ENCODE results near the gene PDE7B. TPM values are rescaled to one million over a fixed set of nuclear protein-coding genes. Genes with fewer than 3 reads are reported as not detected.

PDE7B gene
- total and polyA plus RNA-seq, 2 of the 13 experiments (the other 11 are each of a cell fraction or from before 2014, with no cell fraction given): not detected

GRCh38 chr6:135883045-135883444 is 31.5 kb downstream of the PDE7B start:
- 17% methylated on average over 2 of the region's 2 CpGs for WGBS (ENCODE audit: low lambda C conversion rate)
- Histone ChIP-seq H3K4me1 (ENCODE audit: insufficient read depth, low read length) (peaks cover 11% of the 10 kb centered on the region; the same call in 1 of the 2 replicates), H3K79me2 (ENCODE audit: insufficient read depth, low read length) (no peaks in the 10 kb centered on the region), H3K9me3 (ENCODE audit: low read length) (no peaks in the 10 kb centered on the region), H3K9ac (ENCODE audit: insufficient read depth, low read depth, low read length) (no peak overlapping the region), H3K27me3 (ENCODE audit: control insufficient read depth in 1 of 2, insufficient read depth in 2 of 2, low read length in 2 of 2) (no peaks in the 10 kb centered on the region), H3K4me3 (replicated peaks in 1 of 3; ENCODE audit: insufficient read depth in 1 of 3, low read depth in 2 of 3, low read length in 3 of 3) (no peak overlapping the region), H4K20me1 (ENCODE audit: insufficient read depth, low read length) (no peaks in the 10 kb centered on the region), H3K4me2 (ENCODE audit: low read depth, low read length) (no peak overlapping the region), H2AFZ (ENCODE audit: low read length) (no peak overlapping the region), H3K27ac (ENCODE audit: extremely low read length, insufficient read depth, low read length) (no peak overlapping the region), H3K36me3 (replicated peaks in 1 of 2; ENCODE audit: control insufficient read depth in 1 of 2, insufficient read depth in 2 of 2, low read length in 2 of 2) (no peaks in the 10 kb centered on the region)
- intact Hi-C loops (cut with micrococcal nuclease; ENCODE audit: unreplicated experiment) (no loop called here), in situ Hi-C loops (cut with HindIII; ENCODE audit: extremely low pct_ligation_motif_present, low pct_unique_long_range_greater_than_20kb) (no loop called here)
- ATAC-seq: no peak
- DNase-seq (ENCODE audit: low spot score): no peak
- POLR2A ChIA-PET: no interaction called here
- no peak for FAIRE-seq
- CTCF ChIA-PET (ENCODE audit: low intra/inter-chr PET ratio, low total read pairs): no interaction called here
- BruUV-seq (replicated peaks): no TSS peak
- TF ChIP-seq SNAPC2 (CRISPR knock-in tag; IDR thresholded peaks at IDR 0.05) (no peak), KDM2A (CRISPR knock-in tag; IDR thresholded peaks at IDR 0.05; ENCODE audit: borderline replicate concordance, low read depth) (no peak), HMG20B (CRISPR knock-in tag; conservative IDR thresholded peaks at IDR 0.05) (no peak), ZNF713 (CRISPR knock-in tag; IDR thresholded peaks at IDR 0.05) (no peak), IKZF1 (IDR thresholded peaks at IDR 0.05) (no peak), DRAP1 (CRISPR knock-in tag; IDR thresholded peaks at IDR 0.05) (no peak), TMF1 (CRISPR knock-in tag; IDR thresholded peaks at IDR 0.05; ENCODE audit: low read depth) (no peak), PAF1 (CRISPR knock-in tag; IDR thresholded peaks at IDR 0.05) (no peak), ZNF879 (CRISPR knock-in tag; IDR thresholded peaks at IDR 0.05) (no peak), MAF1 (CRISPR knock-in tag; IDR thresholded peaks at IDR 0.05; ENCODE audit: borderline replicate concordance) (no peak), ZNF329 (CRISPR knock-in tag; IDR thresholded peaks at IDR 0.05; ENCODE audit: low read depth) (no peak), HOXA7 (CRISPR knock-in tag; IDR thresholded peaks at IDR 0.05) (no peak), ZNF550 (CRISPR knock-in tag; IDR thresholded peaks at IDR 0.05; ENCODE audit: borderline replicate concordance) (no peak), MLX (CRISPR knock-in tag; IDR thresholded peaks at IDR 0.05) (no peak), JUND (CRISPR knock-in tag; IDR thresholded peaks at IDR 0.05) (no peak)
- TF ChIP-seq, protein P1, sequence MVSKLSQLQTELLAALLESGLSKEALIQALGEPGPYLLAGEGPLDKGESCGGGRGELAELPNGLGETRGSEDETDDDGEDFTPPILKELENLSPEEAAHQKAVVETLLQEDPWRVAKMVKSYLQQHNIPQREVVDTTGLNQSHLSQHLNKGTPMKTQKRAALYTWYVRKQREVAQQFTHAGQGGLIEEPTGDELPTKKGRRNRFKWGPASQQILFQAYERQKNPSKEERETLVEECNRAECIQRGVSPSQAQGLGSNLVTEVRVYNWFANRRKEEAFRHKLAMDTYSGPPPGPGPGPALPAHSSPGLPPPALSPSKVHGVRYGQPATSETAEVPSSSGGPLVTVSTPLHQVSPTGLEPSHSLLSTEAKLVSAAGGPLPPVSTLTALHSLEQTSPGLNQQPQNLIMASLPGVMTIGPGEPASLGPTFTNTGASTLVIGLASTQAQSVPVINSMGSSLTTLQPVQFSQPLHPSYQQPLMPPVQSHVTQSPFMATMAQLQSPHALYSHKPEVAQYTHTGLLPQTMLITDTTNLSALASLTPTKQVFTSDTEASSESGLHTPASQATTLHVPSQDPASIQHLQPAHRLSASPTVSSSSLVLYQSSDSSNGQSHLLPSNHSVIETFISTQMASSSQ (IDR thresholded peaks at IDR 0.05; ENCODE audit: low read depth): no peak
- TF ChIP-seq, protein P1 (CRISPR knock-in tag; IDR thresholded peaks at IDR 0.05; ENCODE audit: borderline replicate concordance): no peak
- TF ChIP-seq, protein P2, sequence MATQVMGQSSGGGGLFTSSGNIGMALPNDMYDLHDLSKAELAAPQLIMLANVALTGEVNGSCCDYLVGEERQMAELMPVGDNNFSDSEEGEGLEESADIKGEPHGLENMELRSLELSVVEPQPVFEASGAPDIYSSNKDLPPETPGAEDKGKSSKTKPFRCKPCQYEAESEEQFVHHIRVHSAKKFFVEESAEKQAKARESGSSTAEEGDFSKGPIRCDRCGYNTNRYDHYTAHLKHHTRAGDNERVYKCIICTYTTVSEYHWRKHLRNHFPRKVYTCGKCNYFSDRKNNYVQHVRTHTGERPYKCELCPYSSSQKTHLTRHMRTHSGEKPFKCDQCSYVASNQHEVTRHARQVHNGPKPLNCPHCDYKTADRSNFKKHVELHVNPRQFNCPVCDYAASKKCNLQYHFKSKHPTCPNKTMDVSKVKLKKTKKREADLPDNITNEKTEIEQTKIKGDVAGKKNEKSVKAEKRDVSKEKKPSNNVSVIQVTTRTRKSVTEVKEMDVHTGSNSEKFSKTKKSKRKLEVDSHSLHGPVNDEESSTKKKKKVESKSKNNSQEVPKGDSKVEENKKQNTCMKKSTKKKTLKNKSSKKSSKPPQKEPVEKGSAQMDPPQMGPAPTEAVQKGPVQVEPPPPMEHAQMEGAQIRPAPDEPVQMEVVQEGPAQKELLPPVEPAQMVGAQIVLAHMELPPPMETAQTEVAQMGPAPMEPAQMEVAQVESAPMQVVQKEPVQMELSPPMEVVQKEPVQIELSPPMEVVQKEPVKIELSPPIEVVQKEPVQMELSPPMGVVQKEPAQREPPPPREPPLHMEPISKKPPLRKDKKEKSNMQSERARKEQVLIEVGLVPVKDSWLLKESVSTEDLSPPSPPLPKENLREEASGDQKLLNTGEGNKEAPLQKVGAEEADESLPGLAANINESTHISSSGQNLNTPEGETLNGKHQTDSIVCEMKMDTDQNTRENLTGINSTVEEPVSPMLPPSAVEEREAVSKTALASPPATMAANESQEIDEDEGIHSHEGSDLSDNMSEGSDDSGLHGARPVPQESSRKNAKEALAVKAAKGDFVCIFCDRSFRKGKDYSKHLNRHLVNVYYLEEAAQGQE (IDR thresholded peaks at IDR 0.05; ENCODE audit: borderline replicate concordance in 1 of 2, low read depth in 1 of 2, low read length in 2 of 2): no peak
